ENCODE results near the gene DDX27.

- no peak for TF ChIP-seq CTCF (IDR thresholded peaks at IDR 0.05)
- no peak for TF ChIP-seq POLR2A (IDR thresholded peaks at IDR 0.05)
- no peak for TF ChIP-seq POLR2AphosphoS5 (IDR thresholded peaks at IDR 0.05)
Measured at GRCh38 chr20:49184691-49185070, 34.5 kb upstream of the DDX27 start.

All from prostate gland (tissue), 2 donors.